Endothelial cell of umbilical vein (primary cell): ENCODE data around the gene CARD11. TPM values are rescaled to one million over a fixed set of nuclear protein-coding genes. Genes with fewer than 3 reads are reported as not detected.

Experiments used
- BruUV-seq: library from RNA; stranded (reverse); fragments of 400-500 nt; replicated peaks from 2 replicates; lab custom pipeline; 2021; lab: Mats Ljungman, UMichigan
- CTCF ChIA-PET: fragments of 300-600, 350-600 bp; sonication (Branson Sonifier 250); formaldehyde crosslinking; loops from one replicate; lab custom pipeline; 2021; ENCODE audit warnings: antibody characterized with exemption, inconsistent platforms; lab: Charles Lee
- POLR2A ChIA-PET: fragments of 300-600, 350-600 bp; sonication (Branson Sonifier 250); formaldehyde crosslinking; loops from one replicate; lab custom pipeline; 2021; ENCODE audit warnings: antibody characterized with exemption, inconsistent platforms; lab: Charles Lee
- DNase-seq: peaks from one replicate; pipeline ENCODE4 v3.0.0-alpha.2; 2011; ENCODE audit warnings: low read depth, low spot score
- FAIRE-seq: peaks from 2 replicates; lab custom pipeline; 2011; peaks lifted over from hg19 to GRCh38; lab: Jason Lieb, UNC
- H2AFZ ChIP-seq: 2 replicates; pipeline ENCODE4 v1.6.0; 2012; ENCODE audit warnings: low read depth, low read length, control low read depth, inconsistent platforms
- H3K27ac ChIP-seq: 2 replicates; pipeline ENCODE4 v1.5.1; 2011; ENCODE audit warnings: low read depth, mild to moderate bottlenecking, control low read depth, low read length, moderate library complexity; ENCODE audit not compliant: insufficient read depth
- H3K27me3 ChIP-seq, 2 experiments: 2 replicates each; pipeline versions ENCODE4 v1.6.0 to v1.6.1; 2011; ENCODE audit warnings: low read length in 2 of 2, mixed read lengths in 1 of 2; ENCODE audit not compliant: control insufficient read depth in 2 of 2, insufficient read depth in 2 of 2
- H3K36me3 ChIP-seq, 2 experiments: 2 replicates in 1 of 2; 3 replicates in 1 of 2; pipeline ENCODE4 v1.5.1; 2011; ENCODE audit warnings: low read length in 2 of 2, mild to moderate bottlenecking in 1 of 2, moderate library complexity in 1 of 2; ENCODE audit not compliant: control insufficient read depth in 2 of 2, insufficient read depth in 2 of 2; ENCODE audit errors: extremely low read depth in 1 of 2
- H3K4me1 ChIP-seq: 3 replicates; pipeline ENCODE4 v1.5.1; 2011; ENCODE audit warnings: mild to moderate bottlenecking, low read length; ENCODE audit not compliant: control insufficient read depth, insufficient read depth; ENCODE audit errors: extremely low read depth
- H3K4me2 ChIP-seq: 2 replicates; pipeline ENCODE4 v1.6.1; 2011; ENCODE audit warnings: low read length, control low read depth, mixed read lengths; ENCODE audit not compliant: insufficient read depth
- H3K4me3 ChIP-seq, 3 experiments: fragments of 200-600 bp in 1 of 3; sonication (generic), shearing (Covaris generic) in 1 of 3; replicated peaks in 1 of 3; 2 replicates each; pipeline ENCODE4 v1.5.1; 2011 to 2016; ENCODE audit warnings: control low read depth in 3 of 3, low read length in 3 of 3, mild to moderate bottlenecking in 2 of 3, inconsistent platforms in 1 of 3, low read depth in 1 of 3, moderate library complexity in 1 of 3; ENCODE audit not compliant: insufficient read depth in 1 of 3
- H3K79me2 ChIP-seq: 2 replicates; pipeline ENCODE4 v1.6.0; 2012; ENCODE audit warnings: low read length, inconsistent platforms; ENCODE audit not compliant: control insufficient read depth, insufficient read depth
- H3K9ac ChIP-seq: replicated peaks from 2 replicates; pipeline ENCODE3; 2011; ENCODE audit warnings: low read length, control low read depth; ENCODE audit not compliant: insufficient read depth; ENCODE audit errors: extremely low read depth
- H3K9me1 ChIP-seq: replicated peaks from 3 replicates; pipeline ENCODE4 v1.6.0; 2011; ENCODE audit warnings: mild to moderate bottlenecking, low read length; ENCODE audit not compliant: control insufficient read depth, insufficient read depth; ENCODE audit errors: extremely low read depth
- H3K9me3 ChIP-seq: replicated peaks from 2 replicates; pipeline ENCODE4 v1.5.1; 2012; ENCODE audit warnings: low read length, inconsistent platforms; ENCODE audit not compliant: control insufficient read depth, insufficient read depth
- H4K20me1 ChIP-seq: replicated peaks from 2 replicates; pipeline ENCODE3; 2011; ENCODE audit warnings: mild to moderate bottlenecking, low read length; ENCODE audit not compliant: control insufficient read depth, insufficient read depth; ENCODE audit errors: extremely low read depth
- EZH2 ChIP-seq: IDR thresholded peaks from 2 replicates; pipeline ENCODE4 v1.6.1; 2012; ENCODE audit warnings: borderline replicate concordance, low read depth, mild to moderate bottlenecking, moderate library complexity, low read length, inconsistent platforms; ENCODE audit not compliant: severe bottlenecking
- FOS ChIP-seq: IDR thresholded peaks from 2 replicates; pipeline ENCODE4 v1.6.1; 2011; ENCODE audit warnings: mild to moderate bottlenecking, low read length, moderate library complexity, borderline replicate concordance; ENCODE audit not compliant: insufficient read depth
- GATA2 ChIP-seq: IDR thresholded peaks from 2 replicates; pipeline ENCODE4 v1.7.0; 2011; ENCODE audit warnings: low read depth, mild to moderate bottlenecking, moderate library complexity, mixed read lengths, low read length; ENCODE audit not compliant: insufficient read length, insufficient read depth
- JUN ChIP-seq: IDR thresholded peaks from 2 replicates; pipeline ENCODE4 v1.6.1; 2011; ENCODE audit warnings: borderline replicate concordance, low read depth; ENCODE audit not compliant: insufficient read length, insufficient read depth
- MYC ChIP-seq: IDR thresholded peaks from one replicate; pipeline ENCODE4 v1.6.1; 2011; ENCODE audit warnings: mild to moderate bottlenecking, low read depth, low read length
- POLR2A ChIP-seq: IDR thresholded peaks from 2 replicates; pipeline ENCODE4 v1.6.1; 2012; ENCODE audit warnings: low read depth, mild to moderate bottlenecking, control low read depth, low read length
- POLR2AphosphoS5 ChIP-seq: IDR thresholded peaks from 2 replicates; pipeline ENCODE4 v1.6.1; 2012; ENCODE audit warnings: low read depth, mild to moderate bottlenecking, control low read depth, low read length, moderate library complexity; ENCODE audit not compliant: insufficient read depth
- dilution Hi-C: fragments of 300-500 bp; cut with MboI; formaldehyde crosslinking; loops from one replicate; pipeline ENCODE4 v1.15.0; 2019; ENCODE audit warnings: low sequenced_read_pairs; ENCODE audit not compliant: extremely low pct_ligation_motif_present
- intact Hi-C: fragments of 100-400 bp; cut with micrococcal nuclease; formaldehyde crosslinking; loops from one replicate; pipeline ENCODE4 v1.10.0; 2022
- polyA plus RNA-seq, 4 experiments: library from polyadenylated mRNA; depleted of rRNA in 3 of 4; stranded (reverse) in 3 of 4; unstranded in 1 of 4; fragments of >200 nt; gene quantifications; 2 replicates each; pipeline versions ENCODE4 v1.2.1 to v1.2.3, GENCODE V29; 2011 to 2012; ENCODE audit warnings: missing spikeins in 1 of 4
- total RNA-seq: library from RNA; stranded (reverse); gene quantifications from 2 replicates; pipeline ENCODE4 v1.2.3, GENCODE V29; 2021
- TF ChIP-seq, protein P1 (sequence below): IDR thresholded peaks from 2 replicates; pipeline ENCODE4 v1.6.1; 2011; ENCODE audit not compliant: insufficient read depth, insufficient read length
- TF ChIP-seq, protein P2 (sequence below), 2 donors: IDR thresholded peaks; 1 replicate in 1 of 2; 2 replicates in 1 of 2; pipeline ENCODE4 v1.5.1; 2011; ENCODE audit warnings: low read length in 2 of 2, mild to moderate bottlenecking in 2 of 2, moderate library complexity in 2 of 2, control low read depth in 1 of 2, inconsistent platforms in 1 of 2, low read depth in 1 of 2; ENCODE audit not compliant: insufficient read depth in 1 of 2; ENCODE audit errors: extremely low read depth in 1 of 2

CARD11 gene
- total and polyA plus RNA-seq, 2 donors (not counting 3 experiments of a cell fraction or from before 2014, with no cell fraction given) = 20.4 to 41.8 TPM

DNA sequence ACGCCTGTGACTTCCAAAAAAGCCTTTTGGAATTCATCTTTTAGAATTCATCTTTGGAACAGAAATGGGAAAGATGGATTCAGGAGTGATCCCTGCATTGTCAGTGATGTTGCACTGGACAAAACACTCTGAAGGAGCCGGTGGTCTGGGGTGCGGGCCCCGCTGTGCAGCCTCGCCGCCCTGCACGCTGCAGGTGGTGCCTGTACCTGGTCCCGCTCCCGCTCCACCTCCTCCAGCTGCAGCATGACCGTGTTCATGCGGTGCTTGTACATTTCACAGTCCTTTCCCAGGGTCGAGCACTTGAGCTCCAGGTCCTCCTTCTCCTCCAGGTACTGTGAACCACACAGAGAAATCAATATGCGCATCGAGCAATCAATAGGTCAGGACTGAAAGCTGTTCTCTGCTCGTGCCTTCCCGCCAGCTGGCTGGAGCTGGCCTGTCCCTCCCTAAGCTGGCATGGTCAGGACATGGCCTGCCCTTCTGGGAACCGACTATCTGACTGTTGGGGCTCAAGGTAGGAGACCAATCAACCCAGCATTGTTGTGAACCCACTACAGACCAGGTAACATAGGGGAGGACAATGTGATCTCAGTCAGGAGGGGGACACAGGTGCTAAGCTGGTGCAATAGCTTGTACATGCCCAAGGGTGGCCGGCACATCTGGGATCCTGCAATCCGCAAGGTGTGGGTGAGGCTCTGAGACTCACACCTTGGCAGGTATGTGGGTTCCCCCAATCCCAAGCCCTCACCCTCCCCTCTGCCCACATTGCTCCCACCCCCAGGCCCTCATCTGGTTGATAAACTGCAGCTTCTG is 105.8 kb downstream of the CARD11 start:
- no peak overlapping the region for H3K27ac ChIP-seq
- FAIRE-seq (no peak), DNase-seq (no peak)
- no peaks in the 10 kb centered on the region for H3K27me3 ChIP-seq
- no peaks in the 10 kb centered on the region for H4K20me1 ChIP-seq
- peaks cover 4% of the 10 kb centered on the region for H3K4me1 ChIP-seq
- intact Hi-C loops = no loop called here
- H3K9me1 ChIP-seq = no peaks in the 10 kb centered on the region
- BruUV-seq = no TSS peak
- no peak for TF ChIP-seq MYC
- TF ChIP-seq, protein P1, sequence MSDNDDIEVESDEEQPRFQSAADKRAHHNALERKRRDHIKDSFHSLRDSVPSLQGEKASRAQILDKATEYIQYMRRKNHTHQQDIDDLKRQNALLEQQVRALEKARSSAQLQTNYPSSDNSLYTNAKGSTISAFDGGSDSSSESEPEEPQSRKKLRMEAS = no peak
- TF ChIP-seq POLR2A = no peak
- no peak for TF ChIP-seq GATA2
- TF ChIP-seq, protein P2, sequence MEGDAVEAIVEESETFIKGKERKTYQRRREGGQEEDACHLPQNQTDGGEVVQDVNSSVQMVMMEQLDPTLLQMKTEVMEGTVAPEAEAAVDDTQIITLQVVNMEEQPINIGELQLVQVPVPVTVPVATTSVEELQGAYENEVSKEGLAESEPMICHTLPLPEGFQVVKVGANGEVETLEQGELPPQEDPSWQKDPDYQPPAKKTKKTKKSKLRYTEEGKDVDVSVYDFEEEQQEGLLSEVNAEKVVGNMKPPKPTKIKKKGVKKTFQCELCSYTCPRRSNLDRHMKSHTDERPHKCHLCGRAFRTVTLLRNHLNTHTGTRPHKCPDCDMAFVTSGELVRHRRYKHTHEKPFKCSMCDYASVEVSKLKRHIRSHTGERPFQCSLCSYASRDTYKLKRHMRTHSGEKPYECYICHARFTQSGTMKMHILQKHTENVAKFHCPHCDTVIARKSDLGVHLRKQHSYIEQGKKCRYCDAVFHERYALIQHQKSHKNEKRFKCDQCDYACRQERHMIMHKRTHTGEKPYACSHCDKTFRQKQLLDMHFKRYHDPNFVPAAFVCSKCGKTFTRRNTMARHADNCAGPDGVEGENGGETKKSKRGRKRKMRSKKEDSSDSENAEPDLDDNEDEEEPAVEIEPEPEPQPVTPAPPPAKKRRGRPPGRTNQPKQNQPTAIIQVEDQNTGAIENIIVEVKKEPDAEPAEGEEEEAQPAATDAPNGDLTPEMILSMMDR (IDR thresholded peaks at IDR 0.05; ENCODE audit: extremely low read depth in 1 of 2, insufficient read depth in 1 of 2, low read depth in 1 of 2, low read length in 2 of 2) = no peak
- no peak for TF ChIP-seq JUN
- TF ChIP-seq POLR2AphosphoS5 = no peak
- TF ChIP-seq FOS = no peak
- no peak for TF ChIP-seq EZH2
- no peak overlapping the region for H3K4me2 ChIP-seq
- POLR2A ChIA-PET = no interaction called here
- H3K9me3 ChIP-seq = no peaks in the 10 kb centered on the region
- H3K4me3 ChIP-seq = no peak overlapping the region
- peaks cover 0 to 6% of the 10 kb centered on the region in 2 experiments for H3K36me3 ChIP-seq
- H2AFZ ChIP-seq = no peak overlapping the region
- CTCF ChIA-PET = interaction anchor here (1.0 to 1.2 kb wide), 2 partner anchors 9 to 15 kb away, joined by 3 to 4 read pairs; no protein-coding TSS in a partner anchor
- no peaks in the 10 kb centered on the region for H3K79me2 ChIP-seq
- no peak overlapping the region for H3K9ac ChIP-seq
- dilution Hi-C loops = no loop called here
